ENCODE data around the gene TM4SF20. TPM values are rescaled to one million over a fixed set of nuclear protein-coding genes. Genes with fewer than 3 reads are reported as not detected.

TM4SF20 gene
- total and polyA plus RNA-seq, 4 donors, result not detected

GRCh38 chr2:227415538-227416424 is 36.7 kb upstream of the TM4SF20 start:
- WGBS, result 71% methylated on average over 10 of the region's 10 CpGs
- H3K27ac ChIP-seq (ENCODE audit: low read depth in 1 of 2, low read length in 2 of 2), result peak overlapping the region in 1 of 2 donors; percentile 35

GRCh38 chr2:227414846-227415245 is 35.7 kb upstream of the TM4SF20 start:
- no peak overlapping the region for H3K4me3 ChIP-seq (ENCODE audit: low read depth in 1 of 3, low read length in 3 of 3)
- H3K4me1 ChIP-seq (ENCODE audit: control insufficient read depth in 4 of 4, insufficient read depth in 4 of 4, low read length in 3 of 4), result no peaks in the 10 kb centered on the region
- no peak for DNase-seq (ENCODE audit: low spot score)

More at GRCh38 chr2:227415538-227416424, 36.7 kb upstream of the TM4SF20 start:
- Histone ChIP-seq H3K4me3 (ENCODE audit: low read depth in 1 of 3, low read length in 3 of 3) (no peak overlapping the region), H3K9me3 (ENCODE audit: control insufficient read depth in 4 of 4, low read length in 3 of 4) (no peaks in the 10 kb centered on the region), H3K36me3 (ENCODE audit: control insufficient read depth in 4 of 4, insufficient read depth in 3 of 4, low read depth in 1 of 4, low read length in 3 of 4) (no peaks in the 10 kb centered on the region), H3K27me3 (ENCODE audit: control insufficient read depth in 4 of 4, insufficient read depth in 4 of 4, low read length in 3 of 4) (no peaks in the 10 kb centered on the region), H3K9ac (ENCODE audit: low read depth in 1 of 2, low read length in 2 of 2) (no peak overlapping the region), H3K4me1 (ENCODE audit: control insufficient read depth in 4 of 4, insufficient read depth in 4 of 4, low read length in 3 of 4) (no peaks in the 10 kb centered on the region)
- no peak for TF ChIP-seq NR2F2 (IDR thresholded peaks at IDR 0.05)
- no peak for TF ChIP-seq YY1 (IDR thresholded peaks at IDR 0.05)
- peak; percentile 40 for TF ChIP-seq MAX (IDR thresholded peaks at IDR 0.05)
- DNase-seq (ENCODE audit: low spot score), result no peak

More at GRCh38 chr2:227414846-227415245, 35.7 kb upstream of the TM4SF20 start:
- Histone ChIP-seq H3K36me3 (ENCODE audit: control insufficient read depth in 4 of 4, insufficient read depth in 3 of 4, low read depth in 1 of 4, low read length in 3 of 4) (no peaks in the 10 kb centered on the region), H3K9me3 (ENCODE audit: control insufficient read depth in 4 of 4, low read length in 3 of 4) (no peaks in the 10 kb centered on the region), H3K27ac (ENCODE audit: low read depth in 1 of 2, low read length in 2 of 2) (no peak overlapping the region), H3K9ac (ENCODE audit: low read depth in 1 of 2, low read length in 2 of 2) (no peak overlapping the region), H3K27me3 (ENCODE audit: control insufficient read depth in 4 of 4, insufficient read depth in 4 of 4, low read length in 3 of 4) (no peaks in the 10 kb centered on the region)
- WGBS, result 96% methylated on average over 3 of the region's 3 CpGs
- TF ChIP-seq HNF4A (conservative IDR thresholded peaks at IDR 0.05), result no peak
- TF ChIP-seq RAD21 (IDR thresholded peaks at IDR 0.05), result no peak
- no peak for TF ChIP-seq ATF3 (IDR thresholded peaks at IDR 0.05)
- no peak for TF ChIP-seq YY1 (IDR thresholded peaks at IDR 0.05)
- TF ChIP-seq NR2F2 (IDR thresholded peaks at IDR 0.05), result no peak
- no peak for TF ChIP-seq JUND (IDR thresholded peaks at IDR 0.05)
- TF ChIP-seq TAF1 (conservative IDR thresholded peaks at IDR 0.05), result no peak
- no peak for TF ChIP-seq FOXA1 (IDR thresholded peaks at IDR 0.05)
- no peak for TF ChIP-seq EGR1 (IDR thresholded peaks at IDR 0.05; ENCODE audit: low read depth in 2 of 2)
- no peak for TF ChIP-seq ZBTB33 (IDR thresholded peaks at IDR 0.05)
- no peak for TF ChIP-seq GABPA (IDR thresholded peaks at IDR 0.05 in 1 of 2, conservative IDR thresholded peaks at IDR 0.05 in 1 of 2)
- no peak for TF ChIP-seq REST (IDR thresholded peaks at IDR 0.05)
- TF ChIP-seq FOXA2 (IDR thresholded peaks at IDR 0.05), result no peak
- TF ChIP-seq CTCF (IDR thresholded peaks at IDR 0.05; ENCODE audit: low read depth, low read length, missing input control), result no peak
- TF ChIP-seq RXRA (IDR thresholded peaks at IDR 0.05), result no peak
- no peak for TF ChIP-seq MAX (IDR thresholded peaks at IDR 0.05)
- TF ChIP-seq SP1 (IDR thresholded peaks at IDR 0.05), result no peak
- no peak for TF ChIP-seq HNF4G (IDR thresholded peaks at IDR 0.05)
